Measurements from ENCODE around the gene MUC13. TPM values are rescaled to one million over a fixed set of nuclear protein-coding genes. Genes with fewer than 3 reads are reported as not detected.

The MUC13 gene
- total RNA-seq, 1 donor from 2014 or later = not detected

- ATAC-seq (ENCODE audit: low read depth) (no peak), DNase-seq (no peak)
- Mint-ChIP-seq H3K9me3 (no peaks in the 10 kb centered on the region), H3K27ac (no peak overlapping the region), H3K4me1 (peaks cover 6% of the 10 kb centered on the region), H3K4me3 (no peak overlapping the region), H3K27me3 (peaks cover 48% of the 10 kb centered on the region), H3K36me3 (ENCODE audit: low read depth) (no peaks in the 10 kb centered on the region)
- ChIA-PET POLR2A (no interaction called here), CTCF (no interaction called here)
- no peak for TF ChIP-seq CTCF (IDR thresholded peaks at IDR 0.05)
- intact Hi-C loops (cut with micrococcal nuclease) = no loop called here
Measured at GRCh38 chr3:124882816-124883747, 51.5 kb downstream of the MUC13 start.

- ATAC-seq (ENCODE audit: low read depth) = no peak
- ChIA-PET POLR2A (no interaction called here), CTCF (no interaction called here)
- peaks cover 4% of the 10 kb centered on the region for H3K4me1 Mint-ChIP-seq
- DNase-seq = no peak
- H3K27ac Mint-ChIP-seq = no peak overlapping the region
- no peak overlapping the region for H3K4me3 Mint-ChIP-seq
- intact Hi-C loops (cut with micrococcal nuclease) = no loop called here
- H3K9me3 Mint-ChIP-seq = no peaks in the 10 kb centered on the region
- no peaks in the 10 kb centered on the region for H3K36me3 Mint-ChIP-seq (ENCODE audit: low read depth)
- TF ChIP-seq CTCF (IDR thresholded peaks at IDR 0.05) = no peak
- H3K27me3 Mint-ChIP-seq = peaks cover 43% of the 10 kb centered on the region
Measured at GRCh38 chr3:124881976-124882697, 52.4 kb downstream of the MUC13 start.

- intact Hi-C loops (cut with micrococcal nuclease) = no loop called here
- H3K27me3 Mint-ChIP-seq = peaks cover 41% of the 10 kb centered on the region
- no peaks in the 10 kb centered on the region for H3K9me3 Mint-ChIP-seq
- ChIA-PET POLR2A (no interaction called here), CTCF (no interaction called here)
- DNase-seq (no peak), ATAC-seq (ENCODE audit: low read depth) (no peak)
- no peaks in the 10 kb centered on the region for H3K4me1 Mint-ChIP-seq
- no peak overlapping the region for H3K27ac Mint-ChIP-seq
- no peak overlapping the region for H3K4me3 Mint-ChIP-seq
- TF ChIP-seq CTCF (IDR thresholded peaks at IDR 0.05) = no peak
- no peaks in the 10 kb centered on the region for H3K36me3 Mint-ChIP-seq (ENCODE audit: low read depth)
Measured at GRCh38 chr3:124879337-124879680, 55.2 kb downstream of the MUC13 start.

GRCh38 chr3:124878561-124879336 is 55.8 kb downstream of the MUC13 start:
- Mint-ChIP-seq H3K4me1 (no peaks in the 10 kb centered on the region), H3K9me3 (no peaks in the 10 kb centered on the region), H3K27me3 (peaks cover 40% of the 10 kb centered on the region), H3K4me3 (no peak overlapping the region), H3K27ac (no peak overlapping the region), H3K36me3 (ENCODE audit: low read depth) (no peaks in the 10 kb centered on the region)
- ChIA-PET CTCF (no interaction called here), POLR2A (no interaction called here)
- intact Hi-C loops (cut with micrococcal nuclease) = no loop called here
- DNase-seq = no peak
- no peak for TF ChIP-seq CTCF (IDR thresholded peaks at IDR 0.05)
- ATAC-seq (ENCODE audit: low read depth) = no peak

GRCh38 chr3:124877674-124878073 is 56.9 kb downstream of the MUC13 start:
- POLR2A ChIA-PET = no interaction called here

More at GRCh38 chr3:124877674-124878073, 56.9 kb downstream of the MUC13 start:
- no peak for TF ChIP-seq CTCF (IDR thresholded peaks at IDR 0.05)
- no peaks in the 10 kb centered on the region for H3K36me3 Mint-ChIP-seq (ENCODE audit: low read depth)
- no peak for ATAC-seq (ENCODE audit: low read depth)
- no peaks in the 10 kb centered on the region for H3K4me1 Mint-ChIP-seq
- CTCF ChIA-PET = no interaction called here
- H3K27ac Mint-ChIP-seq = no peak overlapping the region
- H3K4me3 Mint-ChIP-seq = no peak overlapping the region
- intact Hi-C loops (cut with micrococcal nuclease) = no loop called here
- peaks cover 35% of the 10 kb centered on the region for H3K27me3 Mint-ChIP-seq
- no peaks in the 10 kb centered on the region for H3K9me3 Mint-ChIP-seq
- DNase-seq = no peak

Measured in activated B cell treated with CpG ODN at 0.5 μM for 24 hours (primary cell).